ENCODE data around the gene TBX10.

TBX10 gene

DNA sequence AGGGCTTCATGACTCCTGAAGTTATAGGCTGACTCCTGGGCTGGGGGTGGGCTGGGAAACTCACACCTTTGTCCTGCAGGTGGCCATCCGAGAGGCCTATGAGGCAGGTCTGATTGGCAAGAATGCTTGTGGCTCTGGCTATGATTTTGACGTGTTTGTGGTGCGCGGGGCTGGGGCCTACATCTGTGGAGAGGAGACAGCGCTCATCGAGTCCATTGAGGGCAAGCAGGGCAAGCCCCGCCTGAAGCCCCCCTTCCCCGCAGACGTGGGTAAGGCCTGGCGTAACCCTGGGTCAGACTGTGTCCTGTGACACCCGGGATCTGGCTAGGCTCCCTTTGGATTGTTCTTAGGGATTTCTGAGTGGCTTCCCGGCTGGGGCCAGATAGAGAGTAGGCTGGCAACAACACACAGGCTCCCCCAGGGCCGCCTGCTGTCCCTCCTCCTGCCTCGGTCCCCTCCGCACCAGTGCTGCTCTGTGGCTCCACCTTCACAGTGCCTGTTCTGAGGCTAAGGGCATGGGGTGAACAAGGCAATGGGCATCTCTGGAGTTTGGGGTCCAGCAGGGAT is 29.2 kb downstream of the TBX10 start:
- Mint-ChIP-seq H3K27me3 (ENCODE audit: low read depth) (peaks cover 4% of the 10 kb centered on the region), H3K9me3 (no peaks in the 10 kb centered on the region), H3K4me3 (peak overlapping the region in 1 of 3 experiments; percentile 28), H3K36me3 (ENCODE audit: low read depth) (peaks cover 13% of the 10 kb centered on the region), H3K4me1 (peaks cover 6% of the 10 kb centered on the region), H3K27ac (no peak overlapping the region)
- TF ChIP-seq CTCF (IDR thresholded peaks at IDR 0.05; ENCODE audit: unreplicated experiment in 3 of 3): no peak

GRCh38 chr11:67609316-67609715 is 30.2 kb downstream of the TBX10 start:
- Mint-ChIP-seq H3K9me3 (no peaks in the 10 kb centered on the region), H3K27me3 (ENCODE audit: low read depth) (no peaks in the 10 kb centered on the region), H3K4me3 (peak overlapping the region; percentile 46 to 90 (median 64)), H3K27ac (no peak overlapping the region), H3K4me1 (peaks cover 6% of the 10 kb centered on the region), H3K36me3 (ENCODE audit: low read depth) (peaks cover 13% of the 10 kb centered on the region)
- TF ChIP-seq CTCF (IDR thresholded peaks at IDR 0.05; ENCODE audit: unreplicated experiment in 3 of 3): no peak

- H3K9me3 Mint-ChIP-seq: no peaks in the 10 kb centered on the region
- peaks cover 6% of the 10 kb centered on the region for H3K4me1 Mint-ChIP-seq
- peak overlapping the region; percentile 90 to 95 (median 93) for H3K4me3 Mint-ChIP-seq
- no peak overlapping the region for H3K27ac Mint-ChIP-seq
- H3K27me3 Mint-ChIP-seq (ENCODE audit: low read depth): no peaks in the 10 kb centered on the region
- H3K36me3 Mint-ChIP-seq (ENCODE audit: low read depth): peaks cover 13% of the 10 kb centered on the region
- TF ChIP-seq CTCF (IDR thresholded peaks at IDR 0.05; ENCODE audit: unreplicated experiment in 3 of 3): no peak
These were observed 31.1 kb downstream of the TBX10 start for GRCh38 chr11:67608486-67608885.

GRCh38 chr11:67607507-67607906 is 32.1 kb downstream of the TBX10 start:
- Mint-ChIP-seq H3K4me1 (peaks cover 6% of the 10 kb centered on the region), H3K27ac (peak overlapping the region in 2 of 3 experiments; percentile 80 to 84), H3K4me3 (peak overlapping the region; percentile 90 to 95 (median 93)), H3K27me3 (ENCODE audit: low read depth) (peaks cover 7% of the 10 kb centered on the region), H3K9me3 (peaks cover 3% of the 10 kb centered on the region), H3K36me3 (ENCODE audit: low read depth) (peaks cover 13% of the 10 kb centered on the region)
- no peak for TF ChIP-seq CTCF (IDR thresholded peaks at IDR 0.05; ENCODE audit: unreplicated experiment in 3 of 3)

- peak within 1 kb of the TSS in 2 of 3 experiments; percentile 80 to 84 for H3K27ac Mint-ChIP-seq
- peak in 2 of 3 experiments; percentile 32 to 59 for TF ChIP-seq CTCF (IDR thresholded peaks at IDR 0.05; ENCODE audit: unreplicated experiment in 3 of 3)
These were observed 32.9 kb downstream of the TBX10 start, which contains the start of gene NDUFV1 for GRCh38 chr11:67606492-67607295. Gene NDUFV1 (plus strand): TSS chr11:67606936. CDS start chr11:67607005, 69 bp downstream.

More at GRCh38 chr11:67606492-67607295, 32.9 kb downstream of the TBX10 start, which contains the start of gene NDUFV1:
- Mint-ChIP-seq H3K9me3 (peaks cover 3% of the 10 kb centered on the region), H3K4me1 (peaks cover 6% of the 10 kb centered on the region), H3K4me3 (peak within 1 kb of the TSS; percentile 90 to 95 (median 93)), H3K36me3 (ENCODE audit: low read depth) (peaks cover 13% of the 10 kb centered on the region), H3K27me3 (ENCODE audit: low read depth) (peaks cover 8% of the 10 kb centered on the region)
